AG04450 (cell line): ENCODE measurements around the gene DSCAML1. TPM values are rescaled to one million over a fixed set of nuclear protein-coding genes. Genes with fewer than 3 reads are reported as not detected.

Experiments
- CTCF ChIA-PET: fragments of 300-600, 350-600 bp; formaldehyde crosslinking; extraction: SDS; loops from one replicate; lab custom pipeline; 2022; ENCODE audit warnings: antibody characterized with exemption, inconsistent platforms; lab: Charles Lee
- POLR2A ChIA-PET: fragments of 350-600 bp; formaldehyde crosslinking; extraction: SDS; loops from one replicate; lab custom pipeline; 2021; ENCODE audit warnings: antibody characterized with exemption, inconsistent platforms; lab: Yijun Ruan, JAX
- DNase-seq: peaks from one replicate; pipeline ENCODE4 v3.0.0-alpha.2; 2011; ENCODE audit warnings: low read depth, low spot score
- H3K27ac ChIP-seq: one replicate; pipeline ENCODE4 v1.5.1; 2012; ENCODE audit warnings: low read depth, low read length, control low read depth
- H3K27me3 ChIP-seq: one replicate; pipeline ENCODE4 v1.6.0; 2012; ENCODE audit warnings: low read length; ENCODE audit not compliant: control insufficient read depth, insufficient read depth
- H3K4me3 ChIP-seq: 2 replicates; pipeline ENCODE4 v1.5.1; 2011; ENCODE audit warnings: mild to moderate bottlenecking, low read depth, low read length, control low read depth
- H3K9me3 ChIP-seq: 2 replicates; pipeline ENCODE4 v1.5.1; 2012; ENCODE audit warnings: low read length; ENCODE audit not compliant: control insufficient read depth, insufficient read depth
- CTCF ChIP-seq: IDR thresholded peaks from 2 replicates; pipeline ENCODE4 v1.5.1; 2011; ENCODE audit warnings: low read depth, low read length, control low read depth, inconsistent platforms
- polyA plus RNA-seq: library from polyadenylated mRNA; depleted of rRNA; stranded (reverse); fragments of >200 nt; gene quantifications from 2 replicates; pipeline ENCODE4 v1.2.3, GENCODE V29; 2011

Gene DSCAML1
- polyA plus RNA-seq, 1 experiment: not detected

DNA sequence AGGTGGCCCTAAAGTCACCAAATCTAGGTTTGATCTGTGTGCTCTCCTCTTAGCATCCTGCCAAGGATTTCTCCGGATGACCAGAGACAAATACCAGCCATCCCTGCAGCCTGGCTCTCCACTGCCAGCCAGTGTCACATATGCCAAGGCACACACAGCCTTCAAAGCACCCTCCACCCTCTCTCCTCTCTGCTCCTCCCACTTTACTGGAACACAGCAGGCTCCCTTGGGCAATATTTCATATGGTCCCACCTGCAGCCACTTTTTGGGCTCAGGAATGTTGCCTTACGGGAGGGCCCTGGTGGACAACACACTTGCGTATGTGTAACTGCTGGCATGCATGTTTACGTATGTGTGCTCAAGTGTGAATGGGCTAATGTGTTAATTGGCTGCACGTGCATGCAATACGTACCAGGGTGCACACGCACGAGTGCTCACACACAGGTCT, 285.5 kb downstream of the DSCAML1 start:
- Histone ChIP-seq H3K9me3 (no peaks in the 10 kb centered on the region), H3K27me3 (peaks cover 23% of the 10 kb centered on the region), H3K27ac (no peak overlapping the region), H3K4me3 (no peak overlapping the region)
- DNase-seq: no peak
- ChIA-PET POLR2A (no interaction called here), CTCF (no interaction called here)
- no peak for TF ChIP-seq CTCF

DNA sequence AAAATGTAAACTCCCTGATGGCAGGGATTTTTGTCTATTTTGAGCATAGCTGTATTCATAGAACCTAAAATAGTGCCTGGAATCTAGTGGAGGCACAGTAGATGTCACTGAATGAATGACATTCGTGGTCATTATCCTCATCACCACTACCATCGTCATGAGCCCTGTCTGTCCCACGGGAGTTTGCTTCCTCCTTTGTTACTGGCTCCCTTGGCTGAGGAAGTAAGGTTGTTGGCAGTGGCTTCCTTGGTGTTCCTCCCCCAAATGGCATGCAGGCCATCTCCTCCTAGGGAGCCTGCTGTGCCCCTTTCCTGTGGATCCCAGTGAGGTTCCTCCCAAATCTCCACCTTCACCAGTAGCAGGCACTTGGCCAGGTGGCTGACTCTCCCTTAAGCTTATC, 286.4 kb downstream of the DSCAML1 start:
- TF ChIP-seq CTCF: no peak
- H3K9me3 ChIP-seq: no peaks in the 10 kb centered on the region
- H3K27ac ChIP-seq: no peak overlapping the region
- POLR2A ChIA-PET: no interaction called here
- no peak for DNase-seq
- peaks cover 23% of the 10 kb centered on the region for H3K27me3 ChIP-seq
- CTCF ChIA-PET: no interaction called here
- H3K4me3 ChIP-seq: no peak overlapping the region

GRCh38 chr11:117509543-117509942, 287.5 kb downstream of the DSCAML1 start:
- POLR2A ChIA-PET: interaction anchor here (0.5 kb wide), 1 partner anchor 35 kb away, joined by 3 read pairs; no protein-coding TSS in a partner anchor
- no peak overlapping the region for H3K4me3 ChIP-seq
- no peak for TF ChIP-seq CTCF

GRCh38 chr11:117506971-117507370, 290.0 kb downstream of the DSCAML1 start:
- CTCF ChIA-PET: no interaction called here
- Histone ChIP-seq H3K27me3 (peaks cover 13% of the 10 kb centered on the region), H3K9me3 (no peaks in the 10 kb centered on the region), H3K4me3 (no peak overlapping the region), H3K27ac (no peak overlapping the region)
- DNase-seq: no peak
- POLR2A ChIA-PET: no interaction called here
- TF ChIP-seq CTCF: no peak

More at GRCh38 chr11:117509543-117509942, 287.5 kb downstream of the DSCAML1 start:
- Histone ChIP-seq H3K27ac (no peak overlapping the region), H3K27me3 (peaks cover 23% of the 10 kb centered on the region), H3K9me3 (no peaks in the 10 kb centered on the region)
- DNase-seq: no peak
- CTCF ChIA-PET: no interaction called here

- CTCF ChIA-PET: no interaction called here
- no peak for TF ChIP-seq CTCF
- Histone ChIP-seq H3K27ac (no peak overlapping the region), H3K27me3 (no peaks in the 10 kb centered on the region), H3K4me3 (no peak overlapping the region), H3K9me3 (no peaks in the 10 kb centered on the region)
- POLR2A ChIA-PET: no interaction called here
- DNase-seq: no peak
Measured at GRCh38 chr11:117505285-117505970, 291.6 kb downstream of the DSCAML1 start.
